HG03039 (cell line): Measurements from ENCODE around the gene PEAK3.

ENCODE experiments used
- ATAC-seq: cut with Tn5 transposase; IDR thresholded peaks from one replicate; pipeline ENCODE4 v1.9.1; 2021; ENCODE audit warnings: mild to moderate bottlenecking, moderate library complexity; ENCODE audit not compliant: unreplicated experiment

The PEAK3 gene

DNA sequence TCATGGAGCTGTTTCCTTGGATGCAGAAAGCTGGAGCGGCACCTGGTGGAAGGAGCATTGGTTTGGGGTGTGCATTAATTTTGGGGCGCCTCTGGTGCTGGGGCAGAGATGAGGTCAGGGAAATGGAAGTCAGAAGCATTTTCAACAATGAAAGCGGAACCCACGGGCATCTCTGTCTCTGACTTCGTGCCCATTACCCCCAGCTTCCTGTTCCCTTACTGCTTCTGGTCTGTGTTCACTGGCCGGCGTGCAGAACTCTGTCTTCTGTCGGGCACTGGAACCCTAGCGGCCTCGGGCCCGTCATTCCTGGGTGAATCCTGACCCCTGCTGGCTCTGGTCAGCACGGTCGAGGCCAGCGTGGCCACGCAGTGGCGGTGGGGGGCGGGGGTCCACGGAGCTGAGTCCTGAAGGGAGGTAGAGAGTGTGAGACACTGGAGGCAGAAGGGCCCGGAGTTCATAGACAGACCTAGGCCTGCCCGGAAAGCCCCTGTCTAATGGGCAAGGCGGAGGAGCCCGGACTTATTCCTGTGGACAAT is 33.9 kb upstream of the PEAK3 start:
- ATAC-seq = no peak

- ATAC-seq = no peak
Measured at GRCh38 chr19:2315121-2315817, 33.3 kb upstream of the PEAK3 start.

DNA sequence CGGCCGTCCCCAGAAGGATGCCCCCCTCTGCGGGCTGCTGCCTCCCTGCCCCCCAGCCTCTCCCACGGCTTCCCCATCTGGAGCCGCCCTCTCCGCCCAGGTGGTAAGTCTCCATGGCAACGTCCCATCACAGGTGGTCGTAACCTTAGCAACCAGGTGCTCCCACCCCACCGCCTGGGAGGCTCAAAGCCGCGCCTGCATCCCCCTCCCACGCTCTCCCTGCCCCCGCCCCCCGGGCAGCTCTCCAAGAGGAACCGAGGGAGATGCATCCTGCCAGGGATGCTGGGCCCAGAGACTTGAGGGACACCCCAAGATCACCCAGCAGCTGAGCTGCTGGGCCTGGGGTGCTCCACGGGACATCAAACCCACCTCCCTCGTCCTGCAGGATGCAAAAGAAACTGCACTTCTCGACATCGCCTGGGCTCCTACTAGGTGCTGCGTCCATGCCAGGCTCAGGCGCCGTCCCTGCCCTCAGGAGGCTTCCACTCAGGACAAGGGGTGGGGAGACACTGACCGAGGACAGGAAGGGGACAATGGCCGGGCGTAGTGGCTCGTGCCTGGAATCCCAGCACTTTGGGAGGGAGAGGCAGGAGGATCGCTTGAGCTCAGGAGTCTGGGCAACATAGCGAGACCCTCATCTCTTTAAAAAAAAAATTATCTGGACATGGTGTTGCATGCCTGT is 31.0 kb upstream of the PEAK3 start:
- ATAC-seq = no peak

- no peak for ATAC-seq
Measured at GRCh38 chr19:2311093-2311492, 29.1 kb upstream of the PEAK3 start.

DNA sequence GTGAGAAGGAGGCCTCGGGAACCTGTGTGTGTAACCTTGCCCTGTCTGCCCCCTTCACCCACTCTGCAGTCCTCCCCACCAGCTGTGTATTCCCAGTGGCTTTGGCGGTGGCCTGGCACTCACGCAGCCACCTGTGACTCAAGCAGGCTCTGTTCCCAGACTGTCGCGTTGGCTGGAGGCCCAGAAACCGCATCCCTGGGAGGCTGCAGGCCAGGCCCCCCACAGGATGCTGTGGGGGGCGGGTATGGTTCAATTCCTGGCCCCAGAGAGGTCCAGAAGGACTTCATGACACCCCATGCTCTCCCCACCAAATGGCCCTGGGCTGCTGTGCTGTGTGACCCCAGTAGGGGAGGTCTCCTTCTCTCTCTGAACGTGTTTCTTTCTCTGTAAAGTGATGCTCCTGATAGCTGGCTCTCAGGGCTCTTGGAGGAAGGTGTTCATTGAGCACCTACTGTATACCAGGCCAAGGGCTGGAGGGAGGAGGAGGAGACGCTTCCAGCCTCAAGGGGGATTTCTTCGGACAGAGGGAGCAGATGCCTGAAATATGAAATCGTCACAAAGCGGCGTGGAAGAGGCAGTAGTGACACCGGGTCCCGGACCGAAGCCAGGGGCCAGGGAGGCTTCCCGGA is 27.9 kb upstream of the PEAK3 start:
- no peak for ATAC-seq

DNA sequence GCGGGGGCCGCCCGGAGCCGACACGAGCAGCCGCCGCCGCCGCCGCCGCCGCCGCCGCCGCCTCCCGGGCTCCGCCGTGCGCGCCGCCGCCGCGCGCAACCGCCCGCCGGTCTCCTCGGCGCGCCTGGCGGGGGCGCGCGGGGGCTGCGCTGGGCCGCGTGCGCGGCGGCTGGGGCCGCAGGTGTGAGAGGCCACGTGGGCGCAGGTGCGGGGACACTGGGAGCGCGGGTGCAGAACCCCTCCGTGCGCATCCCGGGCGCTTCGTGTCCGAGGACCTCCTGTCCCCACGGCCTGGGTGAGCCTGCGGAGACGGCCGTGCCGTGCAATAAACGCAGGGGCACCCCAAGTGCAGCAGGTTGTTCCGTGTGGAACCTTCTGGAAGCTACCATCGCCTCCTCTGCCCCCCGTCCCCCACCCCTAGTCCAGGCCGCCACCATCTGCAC is 26.2 kb upstream of the PEAK3 start, which contains the start of gene LINGO3:
Gene LINGO3, minus strand, starts transcription at position 41 of the 443 bp plus-strand sequence. CDS start 16,378 bp downstream, outside the sequence.
- no peak for ATAC-seq

DNA sequence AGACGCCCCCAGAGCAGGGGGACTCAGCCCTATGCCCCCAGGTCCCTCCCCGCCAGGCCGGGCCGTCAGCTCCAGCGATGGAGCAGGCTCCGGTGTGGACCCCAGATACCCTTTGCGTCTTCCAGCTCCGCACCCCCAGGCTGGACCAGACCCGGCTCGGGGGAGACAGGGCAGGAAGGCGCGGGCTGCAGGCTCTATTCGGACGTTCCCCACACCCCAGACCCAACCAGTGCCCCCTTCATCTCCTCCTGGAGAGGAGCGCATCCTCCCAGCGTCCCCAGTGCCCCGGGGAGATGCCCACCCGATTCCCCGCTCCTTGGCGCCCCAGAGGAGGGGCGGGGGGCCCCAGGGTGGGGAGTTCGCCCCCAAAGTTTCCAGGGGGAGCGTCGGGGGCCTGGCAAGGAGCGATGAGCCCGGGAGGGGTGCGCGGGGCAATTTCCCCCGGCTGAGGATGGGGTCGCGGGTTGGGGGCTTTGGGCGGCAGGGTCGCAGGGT is 25.6 kb upstream of the PEAK3 start:
- ATAC-seq = no peak

GRCh38 chr19:2306971-2307370 is 25.0 kb upstream of the PEAK3 start:
- no peak for ATAC-seq

DNA sequence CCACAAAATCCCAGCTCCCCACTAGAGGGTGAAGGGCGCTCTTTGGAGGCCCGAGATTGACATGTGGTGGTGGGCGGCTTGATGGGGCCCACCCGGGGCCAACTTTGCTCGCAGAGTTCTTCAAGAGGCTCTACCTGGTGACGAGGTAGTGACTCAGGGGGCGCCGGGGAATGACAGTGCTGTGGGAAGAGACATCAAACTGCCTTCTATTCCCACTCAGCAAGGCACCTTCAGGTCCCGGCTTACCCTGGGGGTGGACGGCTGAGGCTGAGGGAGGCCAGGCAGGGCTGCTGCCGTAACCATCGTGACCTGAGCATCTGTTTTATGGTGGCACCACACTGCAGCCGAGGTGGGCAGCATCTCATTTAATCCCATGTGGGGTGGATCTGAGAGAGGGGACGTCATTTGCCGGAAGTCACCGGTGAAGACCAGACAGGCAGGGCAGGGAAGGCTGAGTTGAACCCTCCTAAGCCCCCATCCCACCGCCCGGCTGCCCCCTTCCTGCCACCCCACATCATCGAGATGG is 24.4 kb upstream of the PEAK3 start:
- ATAC-seq = no peak

GRCh38 chr19:2305452-2306280 is 23.7 kb upstream of the PEAK3 start:
- no peak for ATAC-seq

GRCh38 chr19:2303211-2303798 is 21.3 kb upstream of the PEAK3 start:
- no peak for ATAC-seq

DNA sequence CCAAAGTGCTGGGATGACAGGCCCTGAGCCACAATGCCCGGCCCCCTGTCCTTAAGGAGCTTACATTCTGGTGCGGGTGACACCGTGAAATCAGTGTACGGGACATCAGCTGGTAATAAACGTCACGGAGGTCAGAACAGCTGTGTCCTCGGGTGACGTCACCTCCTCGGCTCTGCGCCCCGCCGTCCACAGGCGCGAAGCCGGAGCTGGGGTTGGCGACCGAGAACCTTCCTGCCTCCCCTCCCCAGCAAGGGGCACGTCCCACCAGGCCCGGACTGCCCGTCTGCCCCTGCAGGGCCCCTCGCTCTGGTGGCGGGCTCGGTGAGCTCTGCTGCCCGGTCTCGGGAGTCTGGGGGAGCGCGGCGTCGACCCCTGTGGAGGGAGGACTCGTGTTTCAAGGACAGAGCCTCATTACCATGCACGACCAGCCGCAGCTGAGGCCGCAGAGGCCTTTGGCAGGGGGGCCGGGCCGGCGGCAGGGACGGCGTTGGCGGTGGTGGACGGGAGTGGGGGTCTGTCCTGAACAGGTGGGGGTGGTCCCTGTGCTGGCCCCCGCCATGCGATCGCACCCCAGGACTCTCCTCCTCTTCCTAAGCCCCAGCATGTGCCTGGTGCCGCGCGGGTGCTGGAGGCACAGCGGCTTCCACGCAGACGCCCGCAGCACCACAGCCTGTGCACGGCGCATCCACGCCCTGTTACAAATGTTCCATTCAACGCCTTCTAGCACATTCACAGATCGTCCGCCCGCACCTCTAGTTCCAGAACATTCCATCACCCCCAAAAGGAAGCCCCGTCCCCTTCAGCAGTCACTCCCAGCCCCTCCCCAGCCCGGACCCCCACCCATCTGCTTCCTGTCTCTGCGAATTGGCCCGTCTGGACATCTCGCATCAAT is 20.6 kb upstream of the PEAK3 start:
- ATAC-seq = no peak

DNA sequence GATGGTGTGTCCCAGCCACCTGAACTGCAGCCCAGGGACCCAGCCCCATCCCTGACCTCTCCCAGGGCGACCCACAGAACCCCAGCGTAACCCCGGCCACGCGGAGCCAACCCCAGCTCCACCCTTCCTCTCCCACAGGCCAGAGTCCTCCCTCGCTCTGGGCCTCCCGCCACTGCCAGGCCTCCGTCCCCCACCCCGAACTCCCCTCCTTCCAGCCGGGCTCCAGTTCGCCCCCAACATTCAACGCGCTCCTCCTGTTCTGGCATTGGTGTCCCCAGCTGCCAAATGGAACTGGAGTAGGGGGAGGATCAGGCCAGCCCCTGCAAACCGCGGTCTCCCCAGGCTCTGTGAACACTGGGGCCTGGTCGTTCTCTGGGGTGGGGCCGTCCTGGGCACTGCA is 18.6 kb upstream of the PEAK3 start:
- no peak for ATAC-seq

GRCh38 chr19:2296141-2296540 is 14.2 kb upstream of the PEAK3 start:
- no peak for ATAC-seq

DNA sequence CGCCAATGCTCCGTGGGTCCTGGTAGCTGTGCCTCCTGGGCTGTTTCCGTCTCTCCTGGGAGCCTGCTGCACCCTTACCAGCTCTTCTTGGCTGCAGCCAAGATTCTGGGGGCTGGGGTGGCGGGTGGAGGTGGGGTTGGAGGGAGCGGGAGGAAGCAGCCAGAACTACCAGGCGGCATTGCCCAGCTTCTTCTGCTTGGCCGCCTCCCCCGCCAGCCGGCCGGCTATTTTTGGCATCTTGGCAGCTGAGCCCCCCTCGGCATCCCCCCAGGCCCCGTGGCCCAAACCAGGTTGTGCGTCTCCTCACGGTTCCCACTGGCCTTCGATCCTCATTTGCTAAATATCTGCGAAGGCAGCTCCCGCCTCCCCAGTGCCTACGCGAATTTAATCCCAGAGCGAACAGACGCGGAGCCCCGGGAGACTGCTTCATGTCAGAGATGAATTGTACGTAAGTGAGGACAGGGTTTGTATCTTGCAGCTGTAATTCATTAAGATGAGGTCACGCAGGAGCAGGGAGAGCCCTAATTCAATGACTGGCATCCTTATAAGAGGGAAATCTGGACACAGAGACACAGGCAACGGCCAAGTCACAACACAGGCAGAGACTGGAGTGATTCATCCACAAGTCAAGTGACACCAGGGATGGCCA is 12.8 kb upstream of the PEAK3 start:
- ATAC-seq = no peak

GRCh38 chr19:2291185-2291751 is 9.3 kb upstream of the PEAK3 start:
- no peak for ATAC-seq

GRCh38 chr19:2290441-2291184 is 8.6 kb upstream of the PEAK3 start:
- ATAC-seq = no peak
